ENCODE results near the gene RHCG. TPM values are rescaled to one million over a fixed set of nuclear protein-coding genes. Genes with fewer than 3 reads are reported as not detected.
"Not testable (repeated sequence)": the region's sequence is repeated elsewhere in the genome, so short reads cannot be mapped to it uniquely, and the experiment has no call there.

RHCG gene
- total RNA-seq, 8 experiments from 2014 or later: 0.11 to 6.1 (median 0.76) TPM; not detected in 5

GRCh38 chr15:89486726-89487050, 9.7 kb downstream of the RHCG start:
- ATAC-seq (replicated peaks in 6 of 8): peak in 3 of 8 experiments; percentile 26 to 78 (median 68)
- H3K27ac ChIP-seq: no peak overlapping the region
- H3K4me1 ChIP-seq (replicated peaks in 1 of 2): no peaks in the 10 kb centered on the region
- 13 to 40% methylated on average over 1 to 3 of the region's 24 CpGs; no CpG with 5 or more reads in 8 of the 10 experiments for WGBS, 10 experiments
- in situ Hi-C loops (cut with MboI; ENCODE audit: low pct_unique_long_range_greater_than_20kb in 2 of 9, low sequenced_read_pairs in 9 of 9, unreplicated experiment in 9 of 9): no loop called here
- no peak overlapping the region for H3K4me3 ChIP-seq

- no peak for ATAC-seq (replicated peaks in 6 of 8)
- 0 to 73% (median 60%) methylated on average over 1 to 5 of the region's 6 CpGs; no CpG with 5 or more reads in 3 of the 10 experiments for WGBS, 10 experiments
- Histone ChIP-seq H3K4me1 (replicated peaks in 1 of 2) (no peaks in the 10 kb centered on the region), H3K4me3 (no peak overlapping the region), H3K27ac (no peak overlapping the region)
- in situ Hi-C loops (cut with MboI; ENCODE audit: low pct_unique_long_range_greater_than_20kb in 2 of 9, low sequenced_read_pairs in 9 of 9, unreplicated experiment in 9 of 9): no loop called here
These were observed 13.3 kb downstream of the RHCG start for GRCh38 chr15:89483079-89483478.

- ATAC-seq (replicated peaks in 6 of 8): no peak
- WGBS, 10 experiments: 14 to 92% (median 72%) methylated on average over 1 to 3 of the region's 5 CpGs; no CpG with 5 or more reads in 2 of the 10 experiments
- in situ Hi-C loops (cut with MboI; ENCODE audit: low pct_unique_long_range_greater_than_20kb in 2 of 9, low sequenced_read_pairs in 9 of 9, unreplicated experiment in 9 of 9): no loop called here
- Histone ChIP-seq H3K4me1 (replicated peaks in 1 of 2) (no peaks in the 10 kb centered on the region), H3K27ac (no peak overlapping the region), H3K4me3 (no peak overlapping the region)
These were observed 14.2 kb downstream of the RHCG start for GRCh38 chr15:89482139-89482538.

- Histone ChIP-seq H3K4me3 (no peak overlapping the region), H3K27ac (no peak overlapping the region), H3K4me1 (replicated peaks in 1 of 2) (no peaks in the 10 kb centered on the region)
- in situ Hi-C loops (cut with MboI; ENCODE audit: low pct_unique_long_range_greater_than_20kb in 2 of 9, low sequenced_read_pairs in 9 of 9, unreplicated experiment in 9 of 9): no loop called here
- 17 to 61% (median 40%) methylated on average over 1 to 3 of the region's 3 CpGs; no CpG with 5 or more reads in 6 of the 10 experiments for WGBS, 10 experiments
- ATAC-seq (replicated peaks in 6 of 8): no peak
These were observed 15.9 kb downstream of the RHCG start for GRCh38 chr15:89480505-89480904.

- 0 to 80% (median 65%) methylated on average over 1 to 4 of the region's 7 CpGs; no CpG with 5 or more reads in 7 of the 10 experiments for WGBS, 10 experiments
- no peak for ATAC-seq (replicated peaks in 6 of 8)
- in situ Hi-C loops (cut with MboI; ENCODE audit: low pct_unique_long_range_greater_than_20kb in 2 of 9, low sequenced_read_pairs in 9 of 9, unreplicated experiment in 9 of 9): loop anchor here in 1 of 9 experiments (10.0 kb wide), 1 partner anchor 124 kb away; no protein-coding TSS in a partner anchor
- no peak overlapping the region for H3K4me3 ChIP-seq
- no peaks in the 10 kb centered on the region for H3K4me1 ChIP-seq (replicated peaks in 1 of 2)
- no peak overlapping the region for H3K27ac ChIP-seq
These were observed 17.2 kb downstream of the RHCG start for GRCh38 chr15:89479173-89479572.

GRCh38 chr15:89477411-89478242, 18.8 kb downstream of the RHCG start:
- in situ Hi-C loops (cut with MboI; ENCODE audit: low pct_unique_long_range_greater_than_20kb in 2 of 9, low sequenced_read_pairs in 9 of 9, unreplicated experiment in 9 of 9): loop anchor here in 1 of 9 experiments (10.0 kb wide), 1 partner anchor 123 kb away; no protein-coding TSS in a partner anchor
- WGBS, 10 experiments: 37 to 70% (median 53%) methylated on average over 2 to 11 of the region's 22 CpGs; no CpG with 5 or more reads in 4 of the 10 experiments
- Histone ChIP-seq H3K4me3 (no peak overlapping the region), H3K4me1 (replicated peaks in 1 of 2) (no peaks in the 10 kb centered on the region), H3K27ac (no peak overlapping the region)
- ATAC-seq (replicated peaks in 6 of 8): no peak

GRCh38 chr15:89475661-89476060, 20.7 kb downstream of the RHCG start:
- H3K4me1 ChIP-seq (replicated peaks in 1 of 2): peaks cover under 1 to 2% of the 10 kb centered on the region in 2 donors
- 0 to 80% (median 45%) methylated on average over 1 to 5 of the region's 6 CpGs; no CpG with 5 or more reads in 2 of the 10 experiments for WGBS, 10 experiments
- in situ Hi-C loops (cut with MboI; ENCODE audit: low pct_unique_long_range_greater_than_20kb in 2 of 9, low sequenced_read_pairs in 9 of 9, unreplicated experiment in 9 of 9): loop anchor here in 1 of 9 experiments (10.0 kb wide), 1 partner anchor 121 kb away; no protein-coding TSS in a partner anchor
- ATAC-seq (replicated peaks in 6 of 8): no peak
- no peak overlapping the region for H3K27ac ChIP-seq
- no peak overlapping the region for H3K4me3 ChIP-seq

- in situ Hi-C loops (cut with MboI; ENCODE audit: low pct_unique_long_range_greater_than_20kb in 2 of 9, low sequenced_read_pairs in 9 of 9, unreplicated experiment in 9 of 9): loop anchor here in 2 of 9 experiments (10.0 to 25.0 kb wide), 2 partner anchors 111 to 118 kb away; no protein-coding TSS in a partner anchor
- WGBS, 10 experiments: 0 to 40% (median 0%) methylated on average over 1 to 6 of the region's 7 CpGs; no CpG with 5 or more reads in 5 of the 10 experiments
- peak; percentile 43 to 99 (median 72) for ATAC-seq (replicated peaks in 6 of 8)
- Histone ChIP-seq H3K4me1 (replicated peaks in 1 of 2) (peaks cover 5 to 14% of the 10 kb centered on the region in 2 donors), H3K27ac (no peak overlapping the region), H3K4me3 (no peak overlapping the region)
These were observed 23.6 kb downstream of the RHCG start for GRCh38 chr15:89472785-89473256.

- peak overlapping the region in 4 of 5 donors; percentile 10 to 28 (median 21) for H3K4me3 ChIP-seq
- in situ Hi-C loops (cut with MboI; ENCODE audit: low pct_unique_long_range_greater_than_20kb in 2 of 9, low sequenced_read_pairs in 9 of 9, unreplicated experiment in 9 of 9): loop anchor here in 2 of 9 experiments (10.0 to 25.0 kb wide), 2 partner anchors 107 to 115 kb away; no protein-coding TSS in a partner anchor
These were observed 26.8 kb downstream of the RHCG start for GRCh38 chr15:89469426-89470096.

GRCh38 chr15:89468813-89469212, 27.6 kb downstream of the RHCG start:
- WGBS, 10 experiments: 0 to 40% (median 0%) methylated on average over 1 of the region's 1 CpG; no CpG with 5 or more reads in 3 of the 10 experiments
- in situ Hi-C loops (cut with MboI; ENCODE audit: low pct_unique_long_range_greater_than_20kb in 2 of 9, low sequenced_read_pairs in 9 of 9, unreplicated experiment in 9 of 9): loop anchor here in 1 of 9 experiments (25.0 kb wide), 1 partner anchor 107 kb away; no protein-coding TSS in a partner anchor
- ATAC-seq (replicated peaks in 6 of 8); H3K4me3 ChIP-seq; H3K27ac ChIP-seq: not testable (repeated sequence)
- H3K4me1 ChIP-seq (replicated peaks in 1 of 2): peaks cover 5 to 14% of the 10 kb centered on the region in 2 donors

More at GRCh38 chr15:89469426-89470096, 26.8 kb downstream of the RHCG start:
- peak; percentile 22 to 65 (median 59) for ATAC-seq (replicated peaks in 6 of 8)
- WGBS, 10 experiments: 15 to 76% (median 71%) methylated on average over 2 to 5 of the region's 15 CpGs; no CpG with 5 or more reads in 4 of the 10 experiments
- Histone ChIP-seq H3K4me1 (replicated peaks in 1 of 2) (peaks cover 5 to 14% of the 10 kb centered on the region in 2 donors), H3K27ac (peak overlapping the region in 1 of 2 donors; percentile 9)

- Histone ChIP-seq H3K4me3 (no peak overlapping the region), H3K4me1 (replicated peaks in 1 of 2) (peaks cover 2 to 16% of the 10 kb centered on the region in 2 donors), H3K27ac (no peak overlapping the region)
- in situ Hi-C loops (cut with MboI; ENCODE audit: low pct_unique_long_range_greater_than_20kb in 2 of 9, low sequenced_read_pairs in 9 of 9, unreplicated experiment in 9 of 9): loop anchor here in 1 of 9 experiments (25.0 kb wide), 1 partner anchor 101 kb away; no protein-coding TSS in a partner anchor
- WGBS, 10 experiments: 54 to 100% (median 82%) methylated on average over 1 to 8 of the region's 8 CpGs; no CpG with 5 or more reads in 1 of the 10 experiments
- peak in 1 of 8 experiments; percentile 72 for ATAC-seq (replicated peaks in 6 of 8)
These were observed 33.3 kb downstream of the RHCG start for GRCh38 chr15:89463113-89463512.

GRCh38 chr15:89462198-89462912, 34.0 kb downstream of the RHCG start:
- ATAC-seq (replicated peaks in 6 of 8): peak in 6 of 8 experiments; percentile 22 to 80 (median 60)
- peaks cover 2 to 16% of the 10 kb centered on the region in 2 donors for H3K4me1 ChIP-seq (replicated peaks in 1 of 2)
- in situ Hi-C loops (cut with MboI; ENCODE audit: low pct_unique_long_range_greater_than_20kb in 2 of 9, low sequenced_read_pairs in 9 of 9, unreplicated experiment in 9 of 9): loop anchor here in 1 of 9 experiments (25.0 kb wide), 1 partner anchor 100 kb away; no protein-coding TSS in a partner anchor
- WGBS, 10 experiments: 17 to 100% (median 72%) methylated on average over 1 to 7 of the region's 9 CpGs; no CpG with 5 or more reads in 2 of the 10 experiments
- H3K4me3 ChIP-seq: no peak overlapping the region
- no peak overlapping the region for H3K27ac ChIP-seq

All from motor neuron (in vitro differentiated cells).